B cell (primary cell): ENCODE data around the gene UBL4A.

Source experiments
- EZH2 ChIP-seq: IDR thresholded peaks from 2 replicates; pipeline ENCODE4 v1.6.1; 2012; ENCODE audit warnings: borderline replicate concordance, low read depth, mild to moderate bottlenecking, moderate library complexity, low read length; ENCODE audit not compliant: insufficient read depth, poor library complexity, severe bottlenecking
- TF ChIP-seq, protein P1 (sequence below): fragments of 200-600 bp; IDR thresholded peaks from one replicate; pipeline ENCODE4 v1.8.0; 2022; ENCODE audit warnings: antibody characterized with exemption, mild to moderate bottlenecking

DNA sequence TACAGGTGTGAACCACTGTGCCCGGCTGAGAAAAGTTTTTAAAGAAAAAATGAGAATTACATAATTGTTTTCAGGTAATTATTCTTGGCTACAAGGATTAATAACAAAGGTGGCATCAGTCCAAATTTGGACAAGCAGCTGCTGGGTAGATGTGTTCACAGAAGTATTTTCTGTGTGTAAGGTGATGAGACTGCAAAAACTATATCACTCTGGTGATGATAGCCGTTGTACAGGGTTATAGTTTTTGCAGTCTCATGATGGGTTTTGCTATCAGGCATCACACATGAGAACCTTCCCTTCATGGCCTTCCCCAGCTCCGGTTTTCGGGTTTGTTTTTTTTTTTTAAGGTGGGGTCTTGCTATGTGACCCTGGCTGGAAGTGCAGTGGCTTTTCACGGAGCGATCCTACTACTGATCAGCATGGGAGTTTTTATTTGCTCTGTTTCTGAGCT, 9.1 kb upstream of the UBL4A start:
- TF ChIP-seq, protein P1, sequence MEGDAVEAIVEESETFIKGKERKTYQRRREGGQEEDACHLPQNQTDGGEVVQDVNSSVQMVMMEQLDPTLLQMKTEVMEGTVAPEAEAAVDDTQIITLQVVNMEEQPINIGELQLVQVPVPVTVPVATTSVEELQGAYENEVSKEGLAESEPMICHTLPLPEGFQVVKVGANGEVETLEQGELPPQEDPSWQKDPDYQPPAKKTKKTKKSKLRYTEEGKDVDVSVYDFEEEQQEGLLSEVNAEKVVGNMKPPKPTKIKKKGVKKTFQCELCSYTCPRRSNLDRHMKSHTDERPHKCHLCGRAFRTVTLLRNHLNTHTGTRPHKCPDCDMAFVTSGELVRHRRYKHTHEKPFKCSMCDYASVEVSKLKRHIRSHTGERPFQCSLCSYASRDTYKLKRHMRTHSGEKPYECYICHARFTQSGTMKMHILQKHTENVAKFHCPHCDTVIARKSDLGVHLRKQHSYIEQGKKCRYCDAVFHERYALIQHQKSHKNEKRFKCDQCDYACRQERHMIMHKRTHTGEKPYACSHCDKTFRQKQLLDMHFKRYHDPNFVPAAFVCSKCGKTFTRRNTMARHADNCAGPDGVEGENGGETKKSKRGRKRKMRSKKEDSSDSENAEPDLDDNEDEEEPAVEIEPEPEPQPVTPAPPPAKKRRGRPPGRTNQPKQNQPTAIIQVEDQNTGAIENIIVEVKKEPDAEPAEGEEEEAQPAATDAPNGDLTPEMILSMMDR = no peak
- no peak for TF ChIP-seq EZH2
